Uterus (tissue), 2 donors: ENCODE results near the gene ZNF565.

Source experiments
- CTCF ChIP-seq, 4 experiments: fragments of 200-600 bp in 2 of 4; fragments of 450-650 bp in 2 of 4; sonication (generic) in 2 of 4; IDR thresholded peaks; one replicate each; pipeline ENCODE4 v1.5.1; 2016 to 2019; ENCODE audit warnings: antibody characterized with exemption in 4 of 4, mild to moderate bottlenecking in 2 of 4, moderate library complexity in 1 of 4
- POLR2A ChIP-seq, 2 donors: fragments of 450-650 bp; IDR thresholded peaks; one replicate each; pipeline ENCODE4 v1.6.1; 2016; ENCODE audit warnings: antibody characterized with exemption in 2 of 2, mild to moderate bottlenecking in 1 of 2, moderate library complexity in 1 of 2

GRCh38 chr19:36196249-36196648 is 18.2 kb downstream of the ZNF565 start:
- TF ChIP-seq POLR2A (IDR thresholded peaks at IDR 0.05): no peak
- TF ChIP-seq CTCF (IDR thresholded peaks at IDR 0.05): no peak
